CD4-positive, alpha-beta T cell treated with Interferon alpha-2 for 1 hour (primary cell): Measurements from ENCODE around the gene DENND10.
A peak's percentile ranks its signal among the peaks of the same experiment; 100 is the strongest.
"Not testable (repeated sequence)": the region's sequence is repeated elsewhere in the genome, so short reads cannot be mapped to it uniquely, and the experiment has no call there.

Source experiments
- DNase-seq, 2 donors: peaks; one replicate each; pipeline ENCODE4 v3.0.0-alpha.2; 2020 to 2022

Gene DENND10

GRCh38 chr10:119098576-119098975, 5.3 kb upstream of the DENND10 start:
- no peak for DNase-seq

GRCh38 chr10:119100434-119101238, 3.3 kb upstream of the DENND10 start:
- no peak for DNase-seq

GRCh38 chr10:119101366-119102098, 2.4 kb upstream of the DENND10 start:
- DNase-seq = no peak

GRCh38 chr10:119103241-119103902, 541 bp upstream of the DENND10 start:
- no peak for DNase-seq

GRCh38 chr10:119104654-119105015, 722 bp downstream of the DENND10 start:
- no peak for DNase-seq

GRCh38 chr10:119105155-119105554, 1.2 kb downstream of the DENND10 start:
- no peak for DNase-seq

- DNase-seq = not testable (repeated sequence)
Measured at GRCh38 chr10:119105899-119106298, 2.0 kb downstream of the DENND10 start.

- DNase-seq = not testable (repeated sequence)
Measured at GRCh38 chr10:119107106-119107505, 3.2 kb downstream of the DENND10 start.

- DNase-seq = not testable (repeated sequence)
Measured at GRCh38 chr10:119107771-119108170, 3.9 kb downstream of the DENND10 start.

GRCh38 chr10:119112056-119112455, 8.1 kb downstream of the DENND10 start:
- DNase-seq = no peak

- DNase-seq = no peak
Measured at GRCh38 chr10:119113751-119114732, 10.1 kb downstream of the DENND10 start.

- DNase-seq = no peak
Measured at GRCh38 chr10:119115926-119116325, 12.0 kb downstream of the DENND10 start.

GRCh38 chr10:119116326-119116951, 12.5 kb downstream of the DENND10 start:
- DNase-seq = no peak

- no peak for DNase-seq
Measured at GRCh38 chr10:119118231-119118630, 14.3 kb downstream of the DENND10 start.

GRCh38 chr10:119119400-119119799, 15.5 kb downstream of the DENND10 start:
- no peak for DNase-seq

- DNase-seq = peak in 1 of 2 donors; percentile 56
Measured at GRCh38 chr10:119120413-119120867, 16.5 kb downstream of the DENND10 start.

- no peak for DNase-seq
Measured at GRCh38 chr10:119120875-119121274, 17.0 kb downstream of the DENND10 start.

- DNase-seq = no peak
Measured at GRCh38 chr10:119125942-119126341, 22.0 kb downstream of the DENND10 start.

- DNase-seq = no peak
Measured at GRCh38 chr10:119129721-119130120, 25.8 kb downstream of the DENND10 start.

GRCh38 chr10:119131512-119132240, 27.8 kb downstream of the DENND10 start:
- peak; percentile 75 to 80 for DNase-seq
